H9 (cell line): ENCODE data around the gene PPFIBP1. TPM values are rescaled to one million over a fixed set of nuclear protein-coding genes. Genes with fewer than 3 reads are reported as not detected.

ENCODE experiments used
- DNase-seq: peaks from one replicate; pipeline ENCODE4 v3.0.0-alpha.2; 2017
- H2AFZ ChIP-seq: one replicate; pipeline ENCODE4 v1.6.1; 2013; ENCODE audit warnings: mild to moderate bottlenecking, low read length, control low read depth, moderate library complexity
- H2AK5ac ChIP-seq: 2 replicates; pipeline ENCODE4 v1.6.1; 2013; ENCODE audit warnings: low read length, control low read depth, mixed read lengths; ENCODE audit not compliant: insufficient read length
- H2BK120ac ChIP-seq: one replicate; pipeline ENCODE4 v1.6.1; 2013; ENCODE audit warnings: low read depth, mild to moderate bottlenecking, low read length, control low read depth, inconsistent platforms; ENCODE audit not compliant: poor library complexity, severe bottlenecking
- H2BK12ac ChIP-seq: 2 replicates; pipeline ENCODE4 v1.6.1; 2013; ENCODE audit warnings: low read length, control low read depth, mixed read lengths, low read depth; ENCODE audit not compliant: insufficient read length
- H2BK15ac ChIP-seq: 2 replicates; pipeline ENCODE4 v1.6.1; 2013; ENCODE audit warnings: low read depth, low read length, control low read depth
- H2BK20ac ChIP-seq: one replicate; pipeline ENCODE4 v1.6.1; 2013; ENCODE audit warnings: low read depth, mild to moderate bottlenecking, low read length, control low read depth, inconsistent platforms; ENCODE audit not compliant: poor library complexity, severe bottlenecking
- H2BK5ac ChIP-seq: 2 replicates; pipeline ENCODE4 v1.6.1; 2013; ENCODE audit warnings: low read length, control low read depth, mixed read lengths; ENCODE audit not compliant: insufficient read length
- H3K14ac ChIP-seq: 2 replicates; pipeline ENCODE4 v1.6.1; 2013; ENCODE audit warnings: low read length, control low read depth; ENCODE audit not compliant: insufficient read depth
- H3K18ac ChIP-seq: 2 replicates; pipeline ENCODE4 v1.6.1; 2013; ENCODE audit warnings: low read depth, mild to moderate bottlenecking, mixed read lengths, low read length, control low read depth; ENCODE audit not compliant: insufficient read length
- H3K23ac ChIP-seq: 2 replicates; pipeline ENCODE4 v1.6.1; 2013; ENCODE audit warnings: low read length, control low read depth, mixed read lengths, low read depth; ENCODE audit not compliant: insufficient read length
- H3K23me2 ChIP-seq: 2 replicates; pipeline ENCODE4 v1.6.1; 2013; ENCODE audit warnings: low read depth, mild to moderate bottlenecking, mixed read lengths, low read length, control low read depth; ENCODE audit not compliant: insufficient read length, poor library complexity, severe bottlenecking
- H3K27ac ChIP-seq: 2 replicates; pipeline ENCODE4 v1.5.1; 2013; ENCODE audit warnings: low read length, control low read depth, mixed read lengths, low read depth; ENCODE audit not compliant: insufficient read length
- H3K27me3 ChIP-seq: 2 replicates; pipeline ENCODE4 v1.6.1; 2013; ENCODE audit warnings: low read length, control low read depth, inconsistent platforms; ENCODE audit not compliant: insufficient read depth
- H3K4ac ChIP-seq: 2 replicates; pipeline ENCODE4 v1.6.1; 2013; ENCODE audit warnings: low read depth, mild to moderate bottlenecking, control low read depth, inconsistent platforms, low read length, moderate library complexity
- H3K4me1 ChIP-seq: 2 replicates; pipeline ENCODE4 v1.6.1; 2013; ENCODE audit warnings: low read length, control low read depth, inconsistent platforms; ENCODE audit not compliant: insufficient read depth
- H3K4me2 ChIP-seq: 2 replicates; pipeline ENCODE4 v1.6.1; 2013; ENCODE audit warnings: low read length, control low read depth, mixed read lengths; ENCODE audit not compliant: insufficient read length, insufficient read depth
- H3K56ac ChIP-seq: 2 replicates; pipeline ENCODE4 v1.6.1; 2013; ENCODE audit warnings: low read depth, mild to moderate bottlenecking, mixed read lengths, low read length, control low read depth; ENCODE audit not compliant: insufficient read length
- H3K79me1 ChIP-seq: 2 replicates; pipeline ENCODE4 v1.6.1; 2013; ENCODE audit warnings: low read depth, mild to moderate bottlenecking, moderate library complexity, low read length, control low read depth, inconsistent platforms; ENCODE audit not compliant: insufficient read depth, poor library complexity, severe bottlenecking
- H3K79me2 ChIP-seq: 2 replicates; pipeline ENCODE4 v1.6.1; 2013; ENCODE audit warnings: low read length, control low read depth, inconsistent platforms; ENCODE audit not compliant: insufficient read depth
- H3K9ac ChIP-seq: 2 replicates; pipeline ENCODE4 v1.6.1; 2013; ENCODE audit warnings: low read length, control low read depth, mixed read lengths; ENCODE audit not compliant: insufficient read length; ENCODE audit errors: extremely low read depth
- H3K9me3 ChIP-seq: one replicate; pipeline ENCODE4 v1.6.1; 2013; ENCODE audit warnings: low read depth, low read length, inconsistent platforms; ENCODE audit not compliant: control insufficient read depth
- H3T11ph ChIP-seq: one replicate; pipeline ENCODE4 v1.6.1; 2013; ENCODE audit warnings: mild to moderate bottlenecking, low read length, control low read depth, inconsistent platforms
- H4K20me1 ChIP-seq: one replicate; pipeline ENCODE4 v1.6.1; 2013; ENCODE audit not compliant: control insufficient read depth, insufficient read length, insufficient read depth
- H4K5ac ChIP-seq: 2 replicates; pipeline ENCODE4 v1.6.1; 2013; ENCODE audit warnings: low read depth, mild to moderate bottlenecking, mixed read lengths, low read length, control low read depth; ENCODE audit not compliant: insufficient read length
- H4K8ac ChIP-seq: replicated peaks from 2 replicates; pipeline ENCODE4 v1.6.1; 2013; ENCODE audit warnings: low read length, control low read depth, mixed read lengths, low read depth; ENCODE audit not compliant: insufficient read length
- H4K91ac ChIP-seq: 2 replicates; pipeline ENCODE4 v1.6.1; 2013; ENCODE audit warnings: low read depth, mild to moderate bottlenecking, moderate library complexity, mixed read lengths, low read length, control low read depth; ENCODE audit not compliant: insufficient read length
- H3K27ac Mint-ChIP-seq, 3 experiments: 2 replicates in 2 of 3; 3 replicates in 1 of 3; pipeline ENCODE4 v1.8.0; 2020 to 2021; ENCODE audit warnings: mixed read lengths in 3 of 3, mild to moderate bottlenecking in 1 of 3, moderate library complexity in 1 of 3
- H3K27me3 Mint-ChIP-seq: 2 replicates; pipeline ENCODE4 v1.8.0; 2021; ENCODE audit warnings: low read depth, mild to moderate bottlenecking, moderate library complexity, mixed read lengths
- H3K36me3 Mint-ChIP-seq, 3 experiments: 2 replicates in 2 of 3; 3 replicates in 1 of 3; pipeline ENCODE4 v1.8.0; 2020 to 2021; ENCODE audit warnings: low read depth in 3 of 3, mixed read lengths in 3 of 3; ENCODE audit not compliant: insufficient read depth in 1 of 3
- H3K4me1 Mint-ChIP-seq, 2 experiments: 2 replicates each; pipeline ENCODE4 v1.8.0; 2020; ENCODE audit warnings: mixed read lengths in 2 of 2
- H3K4me3 Mint-ChIP-seq, 2 experiments: 2 replicates in 1 of 2; 3 replicates in 1 of 2; pipeline ENCODE4 v1.8.0; 2020 to 2021; ENCODE audit warnings: mild to moderate bottlenecking in 2 of 2, mixed read lengths in 2 of 2, moderate library complexity in 1 of 2
- H3K9me3 Mint-ChIP-seq, 2 experiments: 2 replicates in 1 of 2; 3 replicates in 1 of 2; pipeline ENCODE4 v1.8.0; 2020; ENCODE audit warnings: mild to moderate bottlenecking in 2 of 2, mixed read lengths in 2 of 2, moderate library complexity in 1 of 2
- CTCF ChIP-seq: fragments of 200-600 bp; sonication (generic); conservative IDR thresholded peaks from 3 replicates; pipeline ENCODE4 v1.8.0; 2021; ENCODE audit warnings: antibody characterized with exemption, mild to moderate bottlenecking
- WGBS: extraction: QIAGEN DNeasy Blood & Tissue Kit; methylation state at CpG from one replicate; pipeline ENCODE4 v1.1.7; 2013; ENCODE audit warnings: missing lambda C conversion rate, low lambda C conversion rate, mixed read lengths; ENCODE audit not compliant: insufficient read length; ENCODE audit errors: extremely low coverage; 5-methylcytosine and 5-hydroxymethylcytosine counted together
- total RNA-seq: library from RNA; stranded (reverse); gene quantifications from 2 replicates; pipeline ENCODE4 v1.2.1, GENCODE V29; 2021

Gene PPFIBP1
- total RNA-seq, 1 experiment from 2014 or later = 29.2 TPM

- DNase-seq = no peak
- Mint-ChIP-seq H3K36me3 (peaks cover 0 to 5% (median 2%) of the 10 kb centered on the region in 3 experiments; a peak in 4 of 7 replicates), H3K27me3 (no peaks in the 10 kb centered on the region), H3K4me1 (peaks cover 28% of the 10 kb centered on the region in 2 experiments), H3K27ac (no peak overlapping the region), H3K9me3 (no peaks in the 10 kb centered on the region), H3K4me3 (no peak overlapping the region)
- no peak overlapping the region for H2BK15ac ChIP-seq
- H2AFZ ChIP-seq = no peak overlapping the region
- no peak overlapping the region for H3K56ac ChIP-seq
- H3K79me2 ChIP-seq = peaks cover 2% of the 10 kb centered on the region; the same call in 1 of the 2 replicates
- H3K18ac ChIP-seq = no peak overlapping the region
- H4K8ac ChIP-seq = no peak overlapping the region
- no peaks in the 10 kb centered on the region for H3K9me3 ChIP-seq
- H3K23me2 ChIP-seq = no peaks in the 10 kb centered on the region
- H3K4ac ChIP-seq = no peak overlapping the region
- no peak overlapping the region for H2BK5ac ChIP-seq
- no peak overlapping the region for H2BK120ac ChIP-seq
- no peaks in the 10 kb centered on the region for H3K27me3 ChIP-seq
- H2AK5ac ChIP-seq = no peak overlapping the region
- no peak overlapping the region for H3K23ac ChIP-seq
- H2BK20ac ChIP-seq = no peak overlapping the region
- no peaks in the 10 kb centered on the region for H4K20me1 ChIP-seq
- no peak overlapping the region for H4K91ac ChIP-seq
- H3K79me1 ChIP-seq = peaks cover 8% of the 10 kb centered on the region
- H2BK12ac ChIP-seq = no peak overlapping the region
- H3T11ph ChIP-seq = no peak overlapping the region
- no peak overlapping the region for H3K4me2 ChIP-seq
- H3K9ac ChIP-seq = no peak overlapping the region
- no peak overlapping the region for H4K5ac ChIP-seq
- WGBS = no CpG with 5 or more reads among the region's 6 CpGs
- no peak overlapping the region for H3K14ac ChIP-seq
- peaks cover 4% of the 10 kb centered on the region; the same call in 1 of the 2 replicates for H3K4me1 ChIP-seq
- no peak for TF ChIP-seq CTCF
- H3K27ac ChIP-seq = no peak overlapping the region
These were observed 10.2 kb downstream of the PPFIBP1 start for GRCh38 chr12:27534060-27534764.
